SK-N-SH (cell line): ENCODE results near the gene TBC1D8.

Experiments used
- GABPA ChIP-seq: IDR thresholded peaks from 2 replicates; pipeline ENCODE4 v1.4.0; 2012; ENCODE audit warnings: low read depth, mild to moderate bottlenecking
- GATA2 ChIP-seq: sonication (generic); formaldehyde crosslinking; IDR thresholded peaks from 2 replicates; pipeline ENCODE4 v1.5.0; 2020; ENCODE audit warnings: mild to moderate bottlenecking, missing genetic modification reagents
- JUND ChIP-seq: IDR thresholded peaks from 2 replicates; pipeline ENCODE4 v1.4.0; 2012
- RAD21 ChIP-seq: IDR thresholded peaks from 2 replicates; pipeline ENCODE4 v1.6.1; 2012; ENCODE audit warnings: mild to moderate bottlenecking, low read length
- RFX5 ChIP-seq: IDR thresholded peaks from 2 replicates; pipeline ENCODE4 v1.6.1; 2012; ENCODE audit warnings: mild to moderate bottlenecking, improper control_type of control experiment, low read length
- RXRA ChIP-seq: IDR thresholded peaks from 2 replicates; pipeline ENCODE4 v1.4.0; 2012; ENCODE audit warnings: low read depth, mild to moderate bottlenecking, borderline replicate concordance
- SIN3A ChIP-seq: IDR thresholded peaks from 2 replicates; pipeline ENCODE4 v1.6.1; 2012; ENCODE audit warnings: low read depth, mild to moderate bottlenecking, low read length, moderate library complexity, borderline replicate concordance
- TAF1 ChIP-seq: IDR thresholded peaks from 2 replicates; pipeline ENCODE4 v1.6.1; 2012; ENCODE audit warnings: low read depth, mild to moderate bottlenecking, low read length, moderate library complexity, borderline replicate concordance
- TEAD4 ChIP-seq: IDR thresholded peaks from 2 replicates; pipeline ENCODE4 v1.4.0; 2012; ENCODE audit warnings: mild to moderate bottlenecking, borderline replicate concordance; ENCODE audit not compliant: insufficient read depth
- YY1 ChIP-seq: IDR thresholded peaks from 2 replicates; pipeline ENCODE4 v1.4.0; 2012; ENCODE audit warnings: low read depth, mild to moderate bottlenecking
- TF ChIP-seq, protein P1 (sequence below): fragments of 200-600 bp; sonication (generic); IDR thresholded peaks from 2 replicates; pipeline ENCODE4 v1.6.1; 2017; ENCODE audit warnings: antibody characterized with exemption, mild to moderate bottlenecking, moderate library complexity
- TF ChIP-seq, protein P2 (sequence below): IDR thresholded peaks from 2 replicates; pipeline ENCODE4 v1.4.0; 2012; ENCODE audit warnings: low read depth, borderline replicate concordance
- TF ChIP-seq, protein P3 (sequence below): IDR thresholded peaks from 2 replicates; pipeline ENCODE4; 2012

DNA sequence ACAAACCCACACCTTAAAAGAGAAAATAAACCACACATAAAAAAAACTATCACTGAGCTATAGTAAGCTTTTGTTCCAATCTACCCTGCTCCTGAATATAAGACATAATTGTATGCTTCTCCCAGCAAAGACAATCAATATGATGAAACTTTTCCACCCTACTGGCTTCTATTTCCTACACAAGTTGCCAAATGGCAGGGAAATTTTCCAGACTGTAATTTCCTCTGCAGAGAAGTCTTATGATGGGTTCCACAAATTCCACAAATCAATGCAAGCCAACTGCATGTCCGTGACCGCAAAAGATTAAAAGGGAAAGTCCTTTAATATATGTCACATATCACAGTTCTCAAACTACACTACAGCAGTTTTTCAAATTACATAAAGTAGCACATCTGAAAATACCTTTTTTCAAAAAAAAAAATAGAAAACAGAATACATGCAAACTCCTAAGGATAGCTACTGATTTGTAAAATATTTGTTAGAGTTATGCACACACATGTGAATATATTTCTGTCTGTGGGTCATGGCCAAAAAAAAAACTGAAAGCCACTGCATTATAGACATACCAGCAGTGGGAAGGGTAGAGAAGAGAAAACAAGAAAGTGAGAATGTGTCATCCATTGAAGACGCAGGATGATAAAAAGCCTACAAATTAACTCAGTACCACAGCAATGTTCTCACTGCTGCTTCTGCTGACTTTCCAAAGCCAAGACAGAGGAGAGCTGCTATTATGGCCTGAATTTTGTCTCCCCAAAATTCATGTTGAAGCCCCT, 87.6 kb downstream of the TBC1D8 start:
- TF ChIP-seq RFX5 (no peak), RAD21 (no peak), GABPA (no peak), JUND (no peak), TAF1 (no peak), SIN3A (no peak), YY1 (no peak), GATA2 (CRISPR knock-in tag) (no peak), RXRA (no peak), TEAD4 (no peak)
- TF ChIP-seq, protein P1, sequence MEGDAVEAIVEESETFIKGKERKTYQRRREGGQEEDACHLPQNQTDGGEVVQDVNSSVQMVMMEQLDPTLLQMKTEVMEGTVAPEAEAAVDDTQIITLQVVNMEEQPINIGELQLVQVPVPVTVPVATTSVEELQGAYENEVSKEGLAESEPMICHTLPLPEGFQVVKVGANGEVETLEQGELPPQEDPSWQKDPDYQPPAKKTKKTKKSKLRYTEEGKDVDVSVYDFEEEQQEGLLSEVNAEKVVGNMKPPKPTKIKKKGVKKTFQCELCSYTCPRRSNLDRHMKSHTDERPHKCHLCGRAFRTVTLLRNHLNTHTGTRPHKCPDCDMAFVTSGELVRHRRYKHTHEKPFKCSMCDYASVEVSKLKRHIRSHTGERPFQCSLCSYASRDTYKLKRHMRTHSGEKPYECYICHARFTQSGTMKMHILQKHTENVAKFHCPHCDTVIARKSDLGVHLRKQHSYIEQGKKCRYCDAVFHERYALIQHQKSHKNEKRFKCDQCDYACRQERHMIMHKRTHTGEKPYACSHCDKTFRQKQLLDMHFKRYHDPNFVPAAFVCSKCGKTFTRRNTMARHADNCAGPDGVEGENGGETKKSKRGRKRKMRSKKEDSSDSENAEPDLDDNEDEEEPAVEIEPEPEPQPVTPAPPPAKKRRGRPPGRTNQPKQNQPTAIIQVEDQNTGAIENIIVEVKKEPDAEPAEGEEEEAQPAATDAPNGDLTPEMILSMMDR: no peak
- TF ChIP-seq, protein P2, sequence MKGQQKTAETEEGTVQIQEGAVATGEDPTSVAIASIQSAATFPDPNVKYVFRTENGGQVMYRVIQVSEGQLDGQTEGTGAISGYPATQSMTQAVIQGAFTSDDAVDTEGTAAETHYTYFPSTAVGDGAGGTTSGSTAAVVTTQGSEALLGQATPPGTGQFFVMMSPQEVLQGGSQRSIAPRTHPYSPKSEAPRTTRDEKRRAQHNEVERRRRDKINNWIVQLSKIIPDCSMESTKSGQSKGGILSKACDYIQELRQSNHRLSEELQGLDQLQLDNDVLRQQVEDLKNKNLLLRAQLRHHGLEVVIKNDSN: no peak
- TF ChIP-seq, protein P3, sequence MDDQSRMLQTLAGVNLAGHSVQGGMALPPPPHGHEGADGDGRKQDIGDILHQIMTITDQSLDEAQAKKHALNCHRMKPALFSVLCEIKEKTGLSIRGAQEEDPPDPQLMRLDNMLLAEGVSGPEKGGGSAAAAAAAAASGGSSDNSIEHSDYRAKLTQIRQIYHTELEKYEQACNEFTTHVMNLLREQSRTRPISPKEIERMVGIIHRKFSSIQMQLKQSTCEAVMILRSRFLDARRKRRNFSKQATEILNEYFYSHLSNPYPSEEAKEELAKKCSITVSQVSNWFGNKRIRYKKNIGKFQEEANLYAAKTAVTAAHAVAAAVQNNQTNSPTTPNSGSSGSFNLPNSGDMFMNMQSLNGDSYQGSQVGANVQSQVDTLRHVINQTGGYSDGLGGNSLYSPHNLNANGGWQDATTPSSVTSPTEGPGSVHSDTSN: no peak
